Parathyroid adenoma (tissue), 2 donors: ENCODE measurements around the gene ACIN1.

Source experiments
- H2AFZ ChIP-seq: fragments of 300-600 bp; sonication (generic); one replicate; pipeline ENCODE4 v1.7.0; 2017; ENCODE audit warnings: antibody characterized with exemption, mild to moderate bottlenecking
- H3K27ac ChIP-seq: fragments of 300-600 bp; sonication (generic); one replicate; pipeline ENCODE4 v1.7.0; 2017
- H3K27me3 ChIP-seq: fragments of 300-600 bp; sonication (generic); one replicate; pipeline ENCODE4 v1.7.0; 2017; ENCODE audit warnings: low read length; ENCODE audit not compliant: control insufficient read depth, insufficient read depth
- H3K36me3 ChIP-seq: fragments of 300-600 bp; sonication (generic); one replicate; pipeline ENCODE4 v1.7.0; 2017; ENCODE audit warnings: low read length; ENCODE audit not compliant: control insufficient read depth, insufficient read depth
- H3K4me1 ChIP-seq: fragments of 300-600 bp; sonication (generic); one replicate; pipeline ENCODE4 v1.7.0; 2017; ENCODE audit warnings: control low read depth
- H3K4me2 ChIP-seq: fragments of 300-600 bp; sonication (generic); one replicate; pipeline ENCODE4 v1.7.0; 2017; ENCODE audit warnings: low read length
- H3K4me3 ChIP-seq: fragments of 300-600 bp; sonication (generic); one replicate; pipeline ENCODE4 v1.7.0; 2017; ENCODE audit warnings: low read depth, low read length
- H3K79me2 ChIP-seq: fragments of 300-600 bp; sonication (generic); one replicate; pipeline ENCODE4 v1.7.0; 2017; ENCODE audit warnings: control low read depth
- H3K9ac ChIP-seq: fragments of 300-600 bp; sonication (generic); one replicate; pipeline ENCODE4 v1.7.0; 2017; ENCODE audit warnings: mild to moderate bottlenecking
- H3K9me3 ChIP-seq: fragments of 300-600 bp; sonication (generic); one replicate; pipeline ENCODE4 v1.7.0; 2017; ENCODE audit warnings: low read length; ENCODE audit not compliant: control insufficient read depth
- CTCF ChIP-seq: fragments of 300-600 bp; sonication (generic); IDR thresholded peaks from one replicate; pipeline ENCODE4 v1.7.0; 2017; ENCODE audit warnings: antibody characterized with exemption, mild to moderate bottlenecking
- donor health status: primary hyperparathyroidism.

Gene ACIN1

DNA sequence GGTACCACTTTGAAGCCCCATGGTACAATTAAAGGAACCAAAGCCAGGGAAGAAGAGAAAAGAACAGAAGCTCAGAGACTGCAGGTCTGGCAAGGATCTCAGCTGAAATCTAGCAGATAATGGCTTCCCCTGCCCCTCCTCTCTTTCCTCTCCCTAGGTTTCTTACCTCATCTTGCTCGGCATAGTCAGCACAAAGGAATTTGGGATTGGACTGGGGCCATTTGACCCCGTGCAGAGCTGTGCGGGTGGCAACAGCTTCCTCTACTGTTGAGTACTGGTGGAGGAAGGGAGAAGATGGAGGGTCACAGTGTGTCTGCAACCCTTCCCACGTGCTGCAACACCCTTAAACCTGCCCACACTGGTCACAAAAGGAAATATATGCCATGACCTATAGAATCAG lies 32.9 kb downstream of the ACIN1 start:
- H3K4me3 ChIP-seq, result no peak overlapping the region
- peak overlapping the region; percentile 42 for H3K4me2 ChIP-seq
- peak overlapping the region; percentile 46 for H3K27ac ChIP-seq

DNA sequence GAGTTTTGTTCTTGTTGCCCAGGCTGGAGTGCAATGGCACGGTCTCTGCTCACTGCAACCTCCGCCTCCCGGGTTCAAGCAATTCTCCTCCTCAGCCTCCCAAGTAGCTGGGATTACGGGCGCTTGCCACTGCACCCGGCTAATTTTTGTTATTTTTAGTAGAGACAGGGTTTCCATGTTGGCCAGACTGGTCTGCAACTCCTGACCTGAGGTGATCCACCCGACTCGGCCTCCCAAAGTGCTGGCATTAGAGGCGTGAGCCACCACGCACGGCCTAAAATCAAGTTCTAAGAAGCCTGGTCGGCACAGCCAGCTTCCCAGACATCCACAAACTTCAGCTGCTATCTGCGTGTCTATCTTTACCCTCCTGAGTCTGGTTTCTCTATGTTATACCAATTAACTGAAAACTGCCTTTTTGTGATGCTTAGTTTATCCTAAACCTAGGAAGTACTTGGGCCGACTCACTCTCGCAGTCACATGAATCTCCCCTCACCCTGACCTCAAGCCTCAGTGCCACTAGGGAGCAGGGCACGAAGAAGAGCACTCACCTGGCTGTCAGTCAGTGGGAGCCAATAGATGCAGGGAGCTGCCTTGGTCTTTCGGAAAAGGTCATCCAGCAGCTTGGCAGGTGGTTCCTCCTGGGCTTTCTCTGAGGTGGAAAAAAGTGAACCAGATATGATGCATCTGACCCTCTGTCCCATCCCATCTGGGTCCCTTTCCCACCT lies 34.2 kb downstream of the ACIN1 start:
- no peak overlapping the region for H3K4me2 ChIP-seq
- H3K4me1 ChIP-seq, result peaks cover 19% of the 10 kb centered on the region
- no peak overlapping the region for H3K9ac ChIP-seq
- no peak overlapping the region for H3K27ac ChIP-seq
- H2AFZ ChIP-seq, result no peak overlapping the region
- no peaks in the 10 kb centered on the region for H3K9me3 ChIP-seq
- H3K79me2 ChIP-seq, result peaks cover 2% of the 10 kb centered on the region
- no peaks in the 10 kb centered on the region for H3K36me3 ChIP-seq
- no peak overlapping the region for H3K4me3 ChIP-seq
- H3K27me3 ChIP-seq, result no peaks in the 10 kb centered on the region
- TF ChIP-seq CTCF, result no peak

More for the DNA sequence above, 32.9 kb downstream of the ACIN1 start:
- Histone ChIP-seq H3K27me3 (no peaks in the 10 kb centered on the region), H2AFZ (no peak overlapping the region), H3K36me3 (no peaks in the 10 kb centered on the region), H3K9ac (no peak overlapping the region), H3K9me3 (no peaks in the 10 kb centered on the region), H3K79me2 (peaks cover 11% of the 10 kb centered on the region), H3K4me1 (peaks cover 7% of the 10 kb centered on the region)
- TF ChIP-seq CTCF, result no peak

- Histone ChIP-seq H3K4me1 (peaks cover 19% of the 10 kb centered on the region), H3K27ac (no peak overlapping the region), H3K36me3 (no peaks in the 10 kb centered on the region), H3K4me2 (no peak overlapping the region), H3K9me3 (no peaks in the 10 kb centered on the region), H3K4me3 (no peak overlapping the region), H3K79me2 (no peaks in the 10 kb centered on the region), H3K9ac (no peak overlapping the region), H2AFZ (no peak overlapping the region), H3K27me3 (no peaks in the 10 kb centered on the region)
- no peak for TF ChIP-seq CTCF
Measured at GRCh38 chr14:23058654-23059504, 36.1 kb downstream of the ACIN1 start.

- peak overlapping the region; percentile 61 for H3K27ac ChIP-seq
- H3K4me3 ChIP-seq, result peak overlapping the region; percentile 64
- H3K4me2 ChIP-seq, result peak overlapping the region; percentile 98
- no peaks in the 10 kb centered on the region for H3K36me3 ChIP-seq
- H3K4me1 ChIP-seq, result peaks cover 19% of the 10 kb centered on the region
- H2AFZ ChIP-seq, result peak overlapping the region; percentile 93
- H3K79me2 ChIP-seq, result no peaks in the 10 kb centered on the region
- TF ChIP-seq CTCF, result peak; percentile 95
- peak overlapping the region; percentile 46 for H3K9ac ChIP-seq
- no peaks in the 10 kb centered on the region for H3K27me3 ChIP-seq
- H3K9me3 ChIP-seq, result no peaks in the 10 kb centered on the region
Measured at GRCh38 chr14:23057757-23058653, 36.9 kb downstream of the ACIN1 start.
